DND-41 (cell line): ENCODE data around the gene GRAMD2B.

Experiments
- ATAC-seq: fragments of 200-7000 bp; cut with Tn5 transposase; 3 replicates; pipeline ENCODE4 v1.9.1; 2021; ENCODE audit warnings: low read depth; ENCODE audit not compliant: insufficient read depth
- DNase-seq: peaks from one replicate; pipeline ENCODE4 v3.0.0-alpha.2; 2020
- H2AFZ ChIP-seq: 2 replicates; pipeline ENCODE4 v1.6.0; 2012; ENCODE audit warnings: low read depth, low read length
- H3K27ac ChIP-seq: 2 replicates; pipeline ENCODE4 v1.5.1; 2012; ENCODE audit warnings: low read length, inconsistent platforms
- H3K27me3 ChIP-seq: fragments of 200-600 bp; sonication (generic); 2 replicates; pipeline ENCODE4 v1.6.0; 2012; ENCODE audit warnings: low read length, mild to moderate bottlenecking, inconsistent platforms; ENCODE audit not compliant: insufficient read depth, poor library complexity
- H3K36me3 ChIP-seq: 2 replicates; pipeline ENCODE4 v1.5.1; 2012; ENCODE audit warnings: low read length, inconsistent platforms; ENCODE audit not compliant: insufficient read depth
- H3K4me1 ChIP-seq: 2 replicates; pipeline ENCODE4 v1.5.1; 2012; ENCODE audit warnings: mild to moderate bottlenecking, low read length; ENCODE audit not compliant: insufficient read depth
- H3K4me2 ChIP-seq: 2 replicates; pipeline ENCODE4 v1.6.0; 2012; ENCODE audit warnings: mild to moderate bottlenecking, moderate library complexity, low read length, inconsistent platforms; ENCODE audit not compliant: insufficient read depth
- H3K4me3 ChIP-seq, 2 experiments: fragments of 200-600 bp in 1 of 2; shearing (Covaris generic) in 1 of 2; 2 replicates each; pipeline ENCODE4 v1.5.1; 2012 to 2016; ENCODE audit warnings: inconsistent platforms in 2 of 2, low read length in 2 of 2, mild to moderate bottlenecking in 2 of 2, low read depth in 1 of 2, moderate library complexity in 1 of 2
- H3K79me2 ChIP-seq: 2 replicates; pipeline ENCODE4 v1.6.0; 2012; ENCODE audit warnings: low read length, inconsistent platforms; ENCODE audit not compliant: insufficient read depth
- H3K9ac ChIP-seq: 2 replicates; pipeline ENCODE4 v1.6.0; 2012; ENCODE audit warnings: low read depth, mild to moderate bottlenecking, inconsistent platforms, low read length, moderate library complexity
- H3K9me3 ChIP-seq: 2 replicates; pipeline ENCODE4 v1.5.1; 2012; ENCODE audit warnings: low read length, moderate library complexity, mild to moderate bottlenecking, inconsistent platforms; ENCODE audit not compliant: insufficient read depth, severe bottlenecking
- H4K20me1 ChIP-seq: 2 replicates; pipeline ENCODE4 v1.6.0; 2012; ENCODE audit warnings: low read length; ENCODE audit not compliant: insufficient read depth
- EZH2 ChIP-seq: IDR thresholded peaks from 3 replicates; pipeline ENCODE4 v1.6.1; 2012; ENCODE audit warnings: borderline replicate concordance, low read depth, mild to moderate bottlenecking, moderate library complexity, low read length, inconsistent platforms; ENCODE audit not compliant: severe bottlenecking
- TF ChIP-seq, protein P1 (sequence below): IDR thresholded peaks from 2 replicates; pipeline ENCODE4 v1.5.1; 2012; ENCODE audit warnings: borderline replicate concordance, low read length, moderate library complexity, mild to moderate bottlenecking; ENCODE audit not compliant: poor library complexity, severe bottlenecking; ENCODE audit errors: extremely low read depth

Gene GRAMD2B

GRCh38 chr5:126487596-126487995, 64.4 kb downstream of the GRAMD2B start:
- peaks cover 8% of the 10 kb centered on the region; the same call in 1 of the 2 replicates for H3K36me3 ChIP-seq
- no peak overlapping the region for H3K9ac ChIP-seq
- no peaks in the 10 kb centered on the region for H3K79me2 ChIP-seq
- no peak overlapping the region for H3K4me2 ChIP-seq
- no peak for DNase-seq
- no peak overlapping the region for H3K4me3 ChIP-seq
- H3K4me1 ChIP-seq, result no peaks in the 10 kb centered on the region
- TF ChIP-seq, protein P1, sequence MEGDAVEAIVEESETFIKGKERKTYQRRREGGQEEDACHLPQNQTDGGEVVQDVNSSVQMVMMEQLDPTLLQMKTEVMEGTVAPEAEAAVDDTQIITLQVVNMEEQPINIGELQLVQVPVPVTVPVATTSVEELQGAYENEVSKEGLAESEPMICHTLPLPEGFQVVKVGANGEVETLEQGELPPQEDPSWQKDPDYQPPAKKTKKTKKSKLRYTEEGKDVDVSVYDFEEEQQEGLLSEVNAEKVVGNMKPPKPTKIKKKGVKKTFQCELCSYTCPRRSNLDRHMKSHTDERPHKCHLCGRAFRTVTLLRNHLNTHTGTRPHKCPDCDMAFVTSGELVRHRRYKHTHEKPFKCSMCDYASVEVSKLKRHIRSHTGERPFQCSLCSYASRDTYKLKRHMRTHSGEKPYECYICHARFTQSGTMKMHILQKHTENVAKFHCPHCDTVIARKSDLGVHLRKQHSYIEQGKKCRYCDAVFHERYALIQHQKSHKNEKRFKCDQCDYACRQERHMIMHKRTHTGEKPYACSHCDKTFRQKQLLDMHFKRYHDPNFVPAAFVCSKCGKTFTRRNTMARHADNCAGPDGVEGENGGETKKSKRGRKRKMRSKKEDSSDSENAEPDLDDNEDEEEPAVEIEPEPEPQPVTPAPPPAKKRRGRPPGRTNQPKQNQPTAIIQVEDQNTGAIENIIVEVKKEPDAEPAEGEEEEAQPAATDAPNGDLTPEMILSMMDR, result no peak
- TF ChIP-seq EZH2, result no peak
- no peak overlapping the region for H2AFZ ChIP-seq
- no peak for ATAC-seq
- no peaks in the 10 kb centered on the region for H3K27me3 ChIP-seq
- no peaks in the 10 kb centered on the region for H4K20me1 ChIP-seq
- no peaks in the 10 kb centered on the region for H3K9me3 ChIP-seq
- H3K27ac ChIP-seq, result no peak overlapping the region

DNA sequence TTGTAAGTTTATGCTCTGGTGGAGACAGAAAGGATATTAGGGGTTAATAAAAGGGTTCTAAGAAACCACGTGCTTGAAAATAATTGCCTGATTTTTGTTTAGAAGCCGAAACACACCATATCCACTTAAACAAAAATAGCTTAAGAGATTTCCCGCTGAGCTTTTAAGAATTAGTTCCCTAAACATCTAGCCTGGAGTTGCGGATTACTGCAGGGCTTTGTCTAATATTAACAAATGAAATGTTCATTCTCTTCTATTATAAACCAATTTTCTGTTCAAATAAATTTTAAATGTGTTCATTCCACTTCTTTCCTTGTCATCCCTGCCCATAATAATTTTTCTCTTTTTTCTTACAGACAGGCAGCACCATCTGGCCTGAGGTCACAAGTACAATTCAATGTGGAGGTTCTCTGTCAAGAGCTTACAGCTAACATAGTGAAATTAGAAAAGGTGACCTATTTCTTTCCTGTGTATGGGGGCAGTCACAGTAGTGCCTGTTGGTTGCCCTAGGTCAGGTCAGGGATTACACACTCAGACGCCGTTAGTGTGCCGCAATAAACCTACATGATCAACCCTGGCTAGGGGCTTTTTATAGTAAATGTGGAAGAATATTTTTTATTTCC, 65.3 kb downstream of the GRAMD2B start:
- Histone ChIP-seq H3K27me3 (no peaks in the 10 kb centered on the region), H3K4me3 (no peak overlapping the region), H3K4me1 (no peaks in the 10 kb centered on the region), H3K4me2 (no peak overlapping the region), H3K36me3 (peaks cover 8% of the 10 kb centered on the region; the same call in 1 of the 2 replicates), H3K27ac (no peak overlapping the region), H3K9me3 (no peaks in the 10 kb centered on the region), H3K9ac (no peak overlapping the region), H4K20me1 (no peaks in the 10 kb centered on the region), H3K79me2 (no peaks in the 10 kb centered on the region), H2AFZ (no peak overlapping the region)
- TF ChIP-seq, protein P1, result no peak
- no peak for TF ChIP-seq EZH2
- DNase-seq (no peak), ATAC-seq (no peak)

DNA sequence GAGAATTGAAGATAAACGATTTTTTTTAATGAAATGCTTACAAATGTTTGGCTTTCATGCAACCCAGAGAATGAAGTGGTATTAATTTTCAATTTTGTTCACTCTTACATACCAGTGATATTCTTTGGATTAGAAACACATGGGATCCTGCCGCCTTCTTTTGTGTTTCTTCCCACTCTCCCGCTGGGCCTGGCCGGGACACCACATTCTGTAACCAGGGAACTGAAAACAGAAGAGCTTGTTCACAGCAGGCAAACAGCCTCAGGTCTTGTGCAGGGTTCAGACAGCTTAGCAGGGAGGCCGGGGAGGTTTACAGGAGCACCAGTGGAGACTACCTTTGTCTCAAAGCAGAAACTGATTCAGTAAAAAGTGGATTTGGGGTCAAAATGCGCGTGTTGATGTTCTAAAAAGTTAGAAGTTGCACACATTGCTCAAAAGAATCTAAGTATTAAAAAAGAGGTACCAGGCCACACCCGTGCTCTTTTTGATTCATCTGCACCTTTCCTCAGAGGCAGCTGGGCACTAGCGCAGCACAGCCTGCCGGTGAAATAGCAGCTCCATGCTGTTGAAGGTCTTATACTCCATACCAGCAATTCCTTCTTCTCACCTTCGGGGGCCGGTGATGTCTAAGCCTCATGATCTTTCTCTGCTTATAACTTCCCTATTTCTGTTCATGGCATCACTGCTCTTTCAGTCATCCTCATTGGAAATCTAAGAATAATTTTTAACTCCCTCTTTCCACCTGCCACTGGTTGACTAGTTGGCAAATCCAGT, 67.1 kb downstream of the GRAMD2B start:
- H3K27me3 ChIP-seq, result no peaks in the 10 kb centered on the region
- H3K27ac ChIP-seq, result no peak overlapping the region
- no peak overlapping the region for H2AFZ ChIP-seq
- DNase-seq (no peak), ATAC-seq (no peak)
- no peak overlapping the region for H3K4me2 ChIP-seq
- no peaks in the 10 kb centered on the region for H3K4me1 ChIP-seq
- no peak for TF ChIP-seq EZH2
- TF ChIP-seq, protein P1, result no peak
- H3K79me2 ChIP-seq, result no peaks in the 10 kb centered on the region
- no peaks in the 10 kb centered on the region for H3K9me3 ChIP-seq
- no peaks in the 10 kb centered on the region for H4K20me1 ChIP-seq
- peaks cover 3% of the 10 kb centered on the region; the same call in 1 of the 2 replicates for H3K36me3 ChIP-seq
- H3K9ac ChIP-seq, result no peak overlapping the region
- H3K4me3 ChIP-seq, result no peak overlapping the region
